HEK293 (cell line): ENCODE results near the gene PNPLA2.

Source experiments
- CTCF ChIA-PET: fragments of 350-600 bp; formaldehyde crosslinking; extraction: SDS; loops from one replicate; lab custom pipeline; 2021; ENCODE audit warnings: antibody characterized with exemption; lab: Yijun Ruan, JAX
- POLR2A ChIA-PET: fragments of 300-600 bp; formaldehyde crosslinking; extraction: SDS; loops from one replicate; lab custom pipeline; 2020; ENCODE audit warnings: antibody characterized with exemption, inconsistent platforms; lab: Yijun Ruan, JAX
- H3K27ac ChIP-seq: fragments of 200-500 bp; sonication (Bioruptor generic); 2 replicates; pipeline ENCODE4 v1.5.1; 2014; ENCODE audit warnings: low read depth, low read length, control low read depth, inconsistent platforms; ENCODE audit errors: extremely low read depth
- H3K36me3 ChIP-seq, 2 experiments: fragments of 200-500 bp in 1 of 2; sonication (Bioruptor generic) in 1 of 2; 1 replicate in 1 of 2; 2 replicates in 1 of 2; pipeline ENCODE4 v1.5.1; 2014 to 2017; ENCODE audit warnings: inconsistent platforms in 2 of 2, low read length in 2 of 2; ENCODE audit not compliant: control insufficient read depth in 2 of 2, insufficient read depth in 1 of 2
- H3K4me1 ChIP-seq: fragments of 200-500 bp; sonication (Bioruptor generic); 2 replicates; pipeline ENCODE4 v1.5.1; 2014; ENCODE audit warnings: mild to moderate bottlenecking, low read length, inconsistent platforms; ENCODE audit not compliant: control insufficient read depth, insufficient read depth
- H3K4me3 ChIP-seq: 2 replicates; pipeline ENCODE4 v1.5.1; 2011; ENCODE audit warnings: low read depth, mild to moderate bottlenecking, control low read depth, low read length, moderate library complexity
- H3K9me3 ChIP-seq: fragments of 200-500 bp; sonication (Bioruptor generic); 2 replicates; pipeline ENCODE4 v1.5.1; 2014; ENCODE audit warnings: low read depth, low read length, inconsistent platforms; ENCODE audit not compliant: control insufficient read depth, insufficient read depth
- ATF2 ChIP-seq: fragments of 450-650 bp; formaldehyde crosslinking; IDR thresholded peaks from 2 replicates; pipeline ENCODE4 v1.5.1; 2016; ENCODE audit warnings: missing biosample characterization, missing genetic modification characterization, low read depth
- BCL6B ChIP-seq: fragments of 450-650 bp; formaldehyde crosslinking; IDR thresholded peaks from 2 replicates; pipeline ENCODE4 v1.5.1; 2017; ENCODE audit warnings: missing biosample characterization, missing genetic modification characterization
- GLIS1 ChIP-seq: fragments of 450-650 bp; formaldehyde crosslinking; IDR thresholded peaks from 2 replicates; pipeline ENCODE4 v1.5.1; 2016; ENCODE audit warnings: missing biosample characterization, missing genetic modification characterization
- REST ChIP-seq: fragments of 450-650 bp; formaldehyde crosslinking; IDR thresholded peaks from 2 replicates; pipeline ENCODE4 v1.5.1; 2016; ENCODE audit warnings: missing biosample characterization, missing genetic modification characterization
- SCRT1 ChIP-seq: fragments of 450-650 bp; formaldehyde crosslinking; IDR thresholded peaks from 2 replicates; pipeline ENCODE4 v1.5.1; 2016; ENCODE audit warnings: missing biosample characterization, missing genetic modification characterization, borderline replicate concordance
- SP3 ChIP-seq: fragments of 450-650 bp; formaldehyde crosslinking; IDR thresholded peaks from 2 replicates; pipeline ENCODE4 v1.5.1; 2016; ENCODE audit warnings: missing biosample characterization, missing genetic modification characterization
- ZBTB11 ChIP-seq: fragments of 450-650 bp; formaldehyde crosslinking; conservative IDR thresholded peaks from 2 replicates; pipeline ENCODE4 v1.5.1; 2016; ENCODE audit warnings: low read depth, missing biosample characterization, missing genetic modification characterization
- ZBTB8A ChIP-seq: fragments of 450-650 bp; formaldehyde crosslinking; IDR thresholded peaks from 2 replicates; pipeline ENCODE4 v1.5.1; 2016; ENCODE audit warnings: missing biosample characterization, missing genetic modification characterization
- ZFHX2 ChIP-seq: fragments of 450-650 bp; formaldehyde crosslinking; conservative IDR thresholded peaks from 2 replicates; pipeline ENCODE4 v1.5.1; 2016; ENCODE audit warnings: missing biosample characterization, missing genetic modification characterization
- ZNF121 ChIP-seq: fragments of 450-650 bp; formaldehyde crosslinking; IDR thresholded peaks from 2 replicates; pipeline ENCODE4 v1.5.1; 2016; ENCODE audit warnings: missing biosample characterization, missing genetic modification characterization
- ZNF23 ChIP-seq: fragments of 450-650 bp; formaldehyde crosslinking; IDR thresholded peaks from 2 replicates; pipeline ENCODE4 v1.5.1; 2016; ENCODE audit warnings: missing biosample characterization, missing genetic modification characterization, borderline replicate concordance
- ZNF335 ChIP-seq: fragments of 450-650 bp; formaldehyde crosslinking; conservative IDR thresholded peaks from 2 replicates; pipeline ENCODE4 v1.5.1; 2016; ENCODE audit warnings: missing biosample characterization, missing genetic modification characterization
- ZNF391 ChIP-seq: fragments of 450-650 bp; formaldehyde crosslinking; IDR thresholded peaks from 2 replicates; pipeline ENCODE4 v1.5.1; 2016; ENCODE audit warnings: low read depth, missing biosample characterization, missing genetic modification characterization, borderline replicate concordance
- ZNF416 ChIP-seq: fragments of 450-650 bp; formaldehyde crosslinking; IDR thresholded peaks from 2 replicates; pipeline ENCODE4 v1.5.1; 2016; ENCODE audit warnings: missing biosample characterization, missing genetic modification characterization
- ZNF423 ChIP-seq: fragments of 450-650 bp; formaldehyde crosslinking; IDR thresholded peaks from 2 replicates; pipeline ENCODE4 v1.5.1; 2016; ENCODE audit warnings: missing biosample characterization, missing genetic modification characterization
- ZNF449 ChIP-seq: fragments of 450-650 bp; formaldehyde crosslinking; IDR thresholded peaks from 2 replicates; pipeline ENCODE4 v1.5.1; 2017; ENCODE audit warnings: missing biosample characterization, mild to moderate bottlenecking, missing genetic modification characterization, moderate library complexity
- ZNF510 ChIP-seq: fragments of 450-650 bp; formaldehyde crosslinking; IDR thresholded peaks from 2 replicates; pipeline ENCODE4 v1.5.1; 2018; ENCODE audit warnings: mild to moderate bottlenecking, missing genetic modification characterization, missing biosample characterization; ENCODE audit not compliant: insufficient replicate concordance
- ZNF530 ChIP-seq: fragments of 450-650 bp; formaldehyde crosslinking; IDR thresholded peaks from 2 replicates; pipeline ENCODE4 v1.5.1; 2016; ENCODE audit warnings: low read depth, missing biosample characterization, missing genetic modification characterization
- ZNF544 ChIP-seq: fragments of 450-650 bp; formaldehyde crosslinking; IDR thresholded peaks from 2 replicates; pipeline ENCODE4 v1.5.0; 2017; ENCODE audit warnings: missing biosample characterization, missing genetic modification characterization
- ZNF585B ChIP-seq: fragments of 450-650 bp; formaldehyde crosslinking; IDR thresholded peaks from 2 replicates; pipeline ENCODE4 v1.5.1; 2016; ENCODE audit warnings: missing biosample characterization, missing genetic modification characterization
- ZNF629 ChIP-seq: fragments of 450-650 bp; formaldehyde crosslinking; IDR thresholded peaks from 2 replicates; pipeline ENCODE4 v1.5.1; 2017; ENCODE audit warnings: missing biosample characterization, missing genetic modification characterization
- ZNF660 ChIP-seq: fragments of 450-650 bp; IDR thresholded peaks from 2 replicates; pipeline ENCODE4 v1.5.1; 2018; ENCODE audit warnings: missing biosample characterization, mild to moderate bottlenecking, missing genetic modification characterization
- ZNF664 ChIP-seq: fragments of 450-650 bp; formaldehyde crosslinking; IDR thresholded peaks from 2 replicates; pipeline ENCODE4 v1.5.1; 2016; ENCODE audit warnings: missing biosample characterization, missing genetic modification characterization
- ZNF768 ChIP-seq: fragments of 450-650 bp; formaldehyde crosslinking; IDR thresholded peaks from 2 replicates; pipeline ENCODE4 v1.5.1; 2018; ENCODE audit warnings: missing biosample characterization, mild to moderate bottlenecking, missing genetic modification characterization
- ZNF792 ChIP-seq: fragments of 450-650 bp; formaldehyde crosslinking; IDR thresholded peaks from 2 replicates; pipeline ENCODE4 v1.5.1; 2016; ENCODE audit warnings: missing biosample characterization, missing genetic modification characterization
- ZXDB ChIP-seq: fragments of 450-650 bp; formaldehyde crosslinking; IDR thresholded peaks from 2 replicates; pipeline ENCODE4 v1.5.1; 2016; ENCODE audit warnings: missing biosample characterization, missing genetic modification characterization

The PNPLA2 gene

GRCh38 chr11:845872-846495 lies 27.3 kb downstream of the PNPLA2 start:
- POLR2A ChIA-PET, result interaction anchor here (0.6 to 1.9 kb wide), 3 partner anchors 10 to 27 kb away, joined by 3 to 6 read pairs (median 3); partner anchors contain the start of gene PNPLA2
- no peak overlapping the region for H3K27ac ChIP-seq
- 0 out of 2 replicates have a peak, but pooled peaks cover 6% of the 10 kb centered on the region for H3K4me1 ChIP-seq
- no peaks in the 10 kb centered on the region for H3K9me3 ChIP-seq
- CTCF ChIA-PET, result interaction anchor here (0.8 to 2.3 kb wide), 2 partner anchors 18 to 206 kb away, joined by 3 to 9 read pairs; no protein-coding TSS in a partner anchor
- peaks cover 0 to 3% of the 10 kb centered on the region in 2 experiments; a peak in 1 of 3 replicates for H3K36me3 ChIP-seq
- H3K4me3 ChIP-seq, result no peak overlapping the region
- TF ChIP-seq ZNF660 (tag by site-specific recombination) (no peak), ZNF585B (no peak), ZNF629 (tag by site-specific recombination) (no peak), BCL6B (tag by site-specific recombination) (no peak), ZXDB (tag by site-specific recombination) (peak; percentile 91), SP3 (no peak), GLIS1 (tag by site-specific recombination) (peak; percentile 98), ZNF530 (tag by site-specific recombination) (no peak), ZFHX2 (peak; percentile 85), ZNF449 (tag by site-specific recombination) (peak; percentile 41; the same call in 1 of the 2 replicates), ZNF544 (tag by site-specific recombination) (no peak), ZBTB8A (tag by site-specific recombination) (peak; percentile 63), REST (tag by site-specific recombination) (no peak), ZNF121 (no peak), ZNF792 (no peak), ATF2 (tag by site-specific recombination) (no peak), ZNF335 (tag by site-specific recombination) (no peak), ZNF416 (tag by site-specific recombination) (no peak), ZNF23 (no peak), ZNF423 (tag by site-specific recombination) (no peak), SCRT1 (no peak), ZNF768 (tag by site-specific recombination) (no peak), ZNF510 (tag by site-specific recombination) (no peak), ZNF391 (tag by site-specific recombination) (no peak), ZBTB11 (no peak), ZNF664 (tag by site-specific recombination) (no peak)
